Neuronal stem cell (in vitro differentiated cells): ENCODE results near the gene CPT1A.

ENCODE experiments used
- DNase-seq: peaks from one replicate; pipeline ENCODE4 v3.0.0-alpha.2; 2013; ENCODE audit warnings: low spot score
- H2AFZ ChIP-seq: one replicate; pipeline ENCODE4 v1.6.1; 2013; ENCODE audit warnings: mild to moderate bottlenecking, low read length, inconsistent platforms
- H2AK5ac ChIP-seq: 2 replicates; pipeline ENCODE4 v1.6.1; 2013; ENCODE audit warnings: low read depth, mild to moderate bottlenecking, inconsistent platforms, low read length, moderate library complexity, mixed read lengths
- H2BK120ac ChIP-seq: 2 replicates; pipeline ENCODE4 v1.6.1; 2013; ENCODE audit warnings: low read depth, mild to moderate bottlenecking, inconsistent platforms, low read length, moderate library complexity, mixed read lengths
- H2BK12ac ChIP-seq: one replicate; pipeline ENCODE4 v1.6.1; 2013; ENCODE audit warnings: low read length, inconsistent platforms
- H2BK15ac ChIP-seq: 2 replicates; pipeline ENCODE4 v1.6.1; 2013; ENCODE audit warnings: mild to moderate bottlenecking, low read length, inconsistent platforms, mixed read lengths
- H2BK5ac ChIP-seq: one replicate; pipeline ENCODE4 v1.6.1; 2013; ENCODE audit warnings: inconsistent platforms, mild to moderate bottlenecking, low read length, moderate library complexity
- H3K14ac ChIP-seq: one replicate; pipeline ENCODE4 v1.6.1; 2013; ENCODE audit warnings: low read length, inconsistent platforms
- H3K18ac ChIP-seq: 2 replicates; pipeline ENCODE4 v1.6.1; 2013; ENCODE audit warnings: low read length, inconsistent platforms
- H3K23ac ChIP-seq: 2 replicates; pipeline ENCODE4 v1.6.1; 2013; ENCODE audit warnings: low read depth, mild to moderate bottlenecking, mixed read lengths, low read length, inconsistent platforms; ENCODE audit not compliant: poor library complexity
- H3K27ac ChIP-seq: replicated peaks from 3 replicates; pipeline ENCODE4 v1.5.1; 2013; ENCODE audit warnings: low read length, inconsistent platforms
- H3K27me3 ChIP-seq, 3 experiments: 2 replicates each; pipeline ENCODE4 v1.6.1; 2013; ENCODE audit warnings: low read length in 3 of 3, mild to moderate bottlenecking in 2 of 3, inconsistent platforms in 1 of 3, low read depth in 1 of 3, mixed read lengths in 1 of 3, moderate library complexity in 1 of 3; ENCODE audit not compliant: control insufficient read depth in 3 of 3, insufficient read depth in 3 of 3
- H3K36me3 ChIP-seq, 2 donors: replicated peaks in 1 of 2; 2 replicates each; pipeline ENCODE4 v1.6.1; 2013; ENCODE audit warnings: low read length in 2 of 2; ENCODE audit not compliant: control insufficient read depth in 2 of 2, insufficient read depth in 2 of 2
- H3K4ac ChIP-seq: 2 replicates; pipeline ENCODE4 v1.6.1; 2013; ENCODE audit warnings: inconsistent platforms, mild to moderate bottlenecking, low read length, moderate library complexity
- H3K4me1 ChIP-seq, 2 donors: 1 replicate in 1 of 2; 2 replicates in 1 of 2; pipeline ENCODE4 v1.6.1; 2013; ENCODE audit warnings: low read length in 2 of 2, low read depth in 1 of 2; ENCODE audit not compliant: control insufficient read depth in 2 of 2, insufficient read depth in 1 of 2
- H3K4me2 ChIP-seq: one replicate; pipeline ENCODE4 v1.6.1; 2013; ENCODE audit warnings: mild to moderate bottlenecking, low read length, inconsistent platforms; ENCODE audit not compliant: insufficient read depth, poor library complexity, severe bottlenecking
- H3K4me3 ChIP-seq, 2 donors: 2 replicates each; pipeline ENCODE4 v1.5.1; 2013; ENCODE audit warnings: low read length in 2 of 2, mild to moderate bottlenecking in 2 of 2, inconsistent platforms in 1 of 2, moderate library complexity in 1 of 2
- H3K79me1 ChIP-seq: one replicate; pipeline ENCODE4 v1.6.1; 2013; ENCODE audit warnings: low read depth, mild to moderate bottlenecking, inconsistent platforms, low read length, moderate library complexity
- H3K9ac ChIP-seq: one replicate; pipeline ENCODE4 v1.6.1; 2013; ENCODE audit warnings: mild to moderate bottlenecking, low read depth, low read length, inconsistent platforms; ENCODE audit not compliant: poor library complexity
- H3K9me3 ChIP-seq, 2 donors: replicated peaks in 1 of 2; 2 replicates each; pipeline versions ENCODE3 to v1.6.1; 2013; ENCODE audit warnings: low read length in 2 of 2, mild to moderate bottlenecking in 2 of 2, inconsistent platforms in 1 of 2, low read depth in 1 of 2, mixed read lengths in 1 of 2, moderate library complexity in 1 of 2; ENCODE audit not compliant: control insufficient read depth in 2 of 2, insufficient read depth in 1 of 2
- H4K8ac ChIP-seq: one replicate; pipeline ENCODE4 v1.6.1; 2013; ENCODE audit warnings: low read depth, mild to moderate bottlenecking, inconsistent platforms, low read length, moderate library complexity
- H4K91ac ChIP-seq: one replicate; pipeline ENCODE4 v1.6.1; 2013; ENCODE audit warnings: low read length, low read depth, mild to moderate bottlenecking, inconsistent platforms; ENCODE audit not compliant: poor library complexity
- WGBS, 2 donors: extraction: QIAGEN DNeasy Blood & Tissue Kit; methylation state at CpG; one replicate each; pipeline ENCODE4 v1.1.7; 2013; ENCODE audit warnings: missing lambda C conversion rate in 2 of 2, mixed read lengths in 1 of 2; ENCODE audit not compliant: insufficient read length in 2 of 2, insufficient replicate concordance in 1 of 2; ENCODE audit errors: extremely low coverage in 2 of 2; 5-methylcytosine and 5-hydroxymethylcytosine counted together

CPT1A gene

GRCh38 chr11:68845351-68846002 is 3.8 kb upstream of the CPT1A start:
- Histone ChIP-seq H3K4ac (no peak overlapping the region), H3K4me1 (peaks cover 4 to 11% of the 10 kb centered on the region in 2 donors), H3K18ac (no peak overlapping the region), H2BK5ac (no peak overlapping the region), H4K91ac (no peak overlapping the region), H3K9me3 (peaks cover 0 to 6% of the 10 kb centered on the region in 2 donors), H2BK120ac (no peak overlapping the region), H3K23ac (no peak overlapping the region), H3K14ac (no peak overlapping the region), H3K4me2 (no peak overlapping the region), H3K79me1 (no peaks in the 10 kb centered on the region), H3K27ac (no peak overlapping the region), H2AK5ac (no peak overlapping the region), H3K9ac (no peak overlapping the region), H3K4me3 (no peak overlapping the region), H4K8ac (no peak overlapping the region), H3K27me3 (peaks cover 35 to 79% (median 67%) of the 10 kb centered on the region in 3 experiments), H2AFZ (no peak overlapping the region), H2BK12ac (no peak overlapping the region), H3K36me3 (no peaks in the 10 kb centered on the region), H2BK15ac (no peak overlapping the region)
- no peak for DNase-seq
- WGBS, 2 donors, result no CpG with 5 or more reads among the region's 18 CpGs

DNA sequence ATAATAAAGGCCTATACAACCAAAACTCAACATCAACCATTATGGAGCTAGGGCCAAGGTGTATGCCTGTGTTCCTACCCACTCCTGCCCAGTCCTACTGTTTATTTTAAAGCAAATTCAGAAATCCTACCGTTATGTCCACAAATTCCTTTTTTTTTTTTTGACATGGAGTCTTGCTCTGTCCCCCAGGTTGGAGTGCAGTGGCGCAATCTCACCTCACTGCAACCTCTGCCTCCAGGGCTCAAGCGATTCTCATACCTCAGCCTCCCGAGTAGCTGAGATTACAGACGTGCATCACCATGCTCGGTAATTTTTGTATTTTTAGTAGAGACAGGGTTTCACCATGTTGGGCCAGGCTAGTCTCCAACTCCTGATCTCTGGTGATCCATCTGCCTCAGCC is 3.1 kb upstream of the CPT1A start:
- H3K9ac ChIP-seq, result no peak overlapping the region
- H2BK15ac ChIP-seq, result no peak overlapping the region
- H3K4me1 ChIP-seq, result peaks cover 6 to 17% of the 10 kb centered on the region in 2 donors
- no peak overlapping the region for H3K4me3 ChIP-seq
- no peak for DNase-seq
- no peak overlapping the region for H2BK12ac ChIP-seq
- no peak overlapping the region for H2AFZ ChIP-seq
- no peak overlapping the region for H3K27ac ChIP-seq
- H3K79me1 ChIP-seq, result no peaks in the 10 kb centered on the region
- no peak overlapping the region for H3K14ac ChIP-seq
- H2AK5ac ChIP-seq, result no peak overlapping the region
- no CpG with 5 or more reads among the region's 6 CpGs for WGBS, 2 donors
- no peak overlapping the region for H3K4ac ChIP-seq
- peaks cover 39 to 79% (median 73%) of the 10 kb centered on the region in 3 experiments for H3K27me3 ChIP-seq
- H3K4me2 ChIP-seq, result no peak overlapping the region
- no peak overlapping the region for H2BK5ac ChIP-seq
- H3K18ac ChIP-seq, result no peak overlapping the region
- H4K91ac ChIP-seq, result no peak overlapping the region
- H3K23ac ChIP-seq, result no peak overlapping the region
- H3K36me3 ChIP-seq, result no peaks in the 10 kb centered on the region
- H4K8ac ChIP-seq, result no peak overlapping the region
- peaks cover 0 to 6% of the 10 kb centered on the region in 2 donors for H3K9me3 ChIP-seq
- no peak overlapping the region for H2BK120ac ChIP-seq

GRCh38 chr11:68844376-68844775 is 2.7 kb upstream of the CPT1A start:
- H3K79me1 ChIP-seq, result peaks cover under 1% of the 10 kb centered on the region
- no peak overlapping the region for H3K23ac ChIP-seq
- no peak overlapping the region for H2BK15ac ChIP-seq
- H3K27me3 ChIP-seq, result peaks cover 41 to 79% (median 78%) of the 10 kb centered on the region in 3 experiments
- peak overlapping the region; percentile 64 for H2AFZ ChIP-seq
- no peak overlapping the region for H3K4me2 ChIP-seq
- no peaks in the 10 kb centered on the region for H3K36me3 ChIP-seq
- no peak overlapping the region for H2AK5ac ChIP-seq
- no peak overlapping the region for H3K18ac ChIP-seq
- H2BK12ac ChIP-seq, result no peak overlapping the region
- H3K4me1 ChIP-seq, result peaks cover 10 to 22% of the 10 kb centered on the region in 2 donors
- peaks cover 0 to 6% of the 10 kb centered on the region in 2 donors for H3K9me3 ChIP-seq
- H4K91ac ChIP-seq, result no peak overlapping the region
- H3K14ac ChIP-seq, result no peak overlapping the region
- H4K8ac ChIP-seq, result no peak overlapping the region
- no CpG with 5 or more reads among the region's 3 CpGs for WGBS, 2 donors
- DNase-seq, result no peak
- no peak overlapping the region for H3K4me3 ChIP-seq
- no peak overlapping the region for H2BK120ac ChIP-seq
- no peak overlapping the region for H3K27ac ChIP-seq
- H3K9ac ChIP-seq, result no peak overlapping the region
- no peak overlapping the region for H3K4ac ChIP-seq
- no peak overlapping the region for H2BK5ac ChIP-seq

- Histone ChIP-seq H4K91ac (no peak overlapping the region), H3K4me3 (no peak overlapping the region), H3K14ac (peak overlapping the region; percentile 89), H2BK12ac (no peak overlapping the region), H3K9me3 (peaks cover 0 to 6% of the 10 kb centered on the region in 2 donors), H3K4ac (no peak overlapping the region), H3K27ac (no peak overlapping the region), H4K8ac (no peak overlapping the region), H3K4me1 (peaks cover 10 to 24% of the 10 kb centered on the region in 2 donors), H3K23ac (peak overlapping the region; percentile 96), H2AFZ (peak overlapping the region; percentile 64), H3K4me2 (no peak overlapping the region), H3K18ac (peak overlapping the region; percentile 38), H2BK15ac (no peak overlapping the region), H3K36me3 (no peaks in the 10 kb centered on the region), H3K79me1 (peaks cover 2% of the 10 kb centered on the region), H2BK120ac (no peak overlapping the region), H2AK5ac (no peak overlapping the region), H3K9ac (peak overlapping the region; percentile 60), H3K27me3 (peaks cover 41 to 79% (median 74%) of the 10 kb centered on the region in 3 experiments), H2BK5ac (no peak overlapping the region)
- no peak for DNase-seq
- no CpG with 5 or more reads among the region's 54 CpGs for WGBS, 2 donors
Observed at GRCh38 chr11:68843703-68844312, 2.1 kb upstream of the CPT1A start.
